ENCODE measurements around the gene MAPRE3.

MAPRE3 gene

DNA sequence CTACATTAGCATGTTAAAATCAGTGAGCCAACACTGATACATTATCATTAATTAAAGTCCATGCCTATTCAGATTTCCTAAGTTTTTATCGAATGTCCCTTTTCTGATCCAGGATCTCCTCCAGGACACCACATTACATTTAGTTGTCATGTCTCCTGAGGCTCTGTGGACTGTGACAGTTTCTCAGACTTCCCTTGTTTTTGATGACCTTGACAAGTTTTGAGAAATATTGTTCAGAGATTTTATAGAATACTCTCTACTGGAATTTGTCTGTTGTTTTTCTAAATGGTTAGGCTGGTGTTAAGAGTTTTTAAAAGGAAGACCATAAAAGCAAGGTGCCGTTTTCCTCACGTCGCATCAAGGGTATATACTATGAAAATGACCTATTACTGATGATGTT lies 16.3 kb upstream of the MAPRE3 start:
- TF ChIP-seq L3MBTL2 (conservative IDR thresholded peaks at IDR 0.05), result no peak
- TF ChIP-seq SP1 (IDR thresholded peaks at IDR 0.05), result no peak
- TF ChIP-seq FOXA1 (IDR thresholded peaks at IDR 0.05), result no peak
- no peak for TF ChIP-seq TARDBP (IDR thresholded peaks at IDR 0.05)
- TF ChIP-seq ZNF384 (IDR thresholded peaks at IDR 0.05), result no peak
- no peak for TF ChIP-seq ELF4 (IDR thresholded peaks at IDR 0.05)
- no peak for DNase-seq (ENCODE audit: extremely low spot score)
- POLR2A ChIA-PET, result no interaction called here
- CTCF ChIA-PET, result no interaction called here

DNA sequence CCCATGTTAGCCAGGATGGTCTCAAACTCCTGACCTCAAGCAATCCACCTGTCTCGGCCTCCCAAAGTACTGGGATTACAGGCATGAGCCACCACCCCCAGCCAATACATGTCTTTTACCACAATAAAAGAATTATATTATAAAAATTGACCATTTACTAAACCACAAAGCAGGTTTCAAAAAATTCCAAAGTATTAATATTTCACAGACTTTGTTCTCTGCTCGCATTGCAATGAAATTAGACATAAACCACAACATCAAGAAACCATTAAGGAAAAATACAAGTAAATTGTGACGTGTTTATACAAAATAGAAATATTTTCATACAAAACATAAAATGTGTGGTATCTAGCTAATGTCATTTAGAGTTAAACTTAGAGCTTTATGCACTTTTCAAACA lies 13.4 kb upstream of the MAPRE3 start:
- ChIA-PET POLR2A (no interaction called here), CTCF (interaction anchor here (1.6 kb wide), 1 partner anchor 60 kb away, joined by 12 read pairs; no protein-coding TSS in a partner anchor)

DNA sequence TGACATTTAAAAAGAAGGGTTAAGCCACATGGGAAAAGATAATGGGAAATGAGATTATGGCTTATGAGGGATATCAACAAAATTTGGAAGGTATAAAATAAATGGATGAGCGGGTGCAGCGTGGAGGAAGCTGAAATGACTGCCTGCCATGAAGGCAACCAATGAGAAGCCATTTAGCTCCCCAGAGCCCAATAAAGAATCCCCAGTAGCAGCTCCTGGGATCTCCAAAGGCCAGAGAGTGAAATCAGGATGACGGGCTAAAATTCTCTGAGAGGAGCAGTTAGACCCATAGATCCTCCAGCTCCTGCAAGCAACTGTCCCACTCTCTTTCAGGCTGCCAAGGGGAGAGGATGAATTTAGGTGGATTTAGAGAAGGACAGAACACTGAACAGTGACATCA lies 12.9 kb upstream of the MAPRE3 start:
- no peak for TF ChIP-seq SP1 (IDR thresholded peaks at IDR 0.05)
- TF ChIP-seq LEF1 (IDR thresholded peaks at IDR 0.05; ENCODE audit: borderline replicate concordance), result no peak
- TF ChIP-seq CTBP1 (IDR thresholded peaks at IDR 0.05; ENCODE audit: borderline replicate concordance), result no peak
- no peak for TF ChIP-seq ELF4 (IDR thresholded peaks at IDR 0.05)
- TF ChIP-seq FOXA1 (IDR thresholded peaks at IDR 0.05), result no peak
- TF ChIP-seq HDGF (IDR thresholded peaks at IDR 0.05; ENCODE audit: borderline replicate concordance), result no peak
- TF ChIP-seq, protein P1, sequence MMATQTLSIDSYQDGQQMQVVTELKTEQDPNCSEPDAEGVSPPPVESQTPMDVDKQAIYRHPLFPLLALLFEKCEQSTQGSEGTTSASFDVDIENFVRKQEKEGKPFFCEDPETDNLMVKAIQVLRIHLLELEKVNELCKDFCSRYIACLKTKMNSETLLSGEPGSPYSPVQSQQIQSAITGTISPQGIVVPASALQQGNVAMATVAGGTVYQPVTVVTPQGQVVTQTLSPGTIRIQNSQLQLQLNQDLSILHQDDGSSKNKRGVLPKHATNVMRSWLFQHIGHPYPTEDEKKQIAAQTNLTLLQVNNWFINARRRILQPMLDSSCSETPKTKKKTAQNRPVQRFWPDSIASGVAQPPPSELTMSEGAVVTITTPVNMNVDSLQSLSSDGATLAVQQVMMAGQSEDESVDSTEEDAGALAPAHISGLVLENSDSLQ (IDR thresholded peaks at IDR 0.05), result no peak
- TF ChIP-seq FOXK2 (IDR thresholded peaks at IDR 0.05), result no peak
- no peak for TF ChIP-seq FOXM1 (IDR thresholded peaks at IDR 0.05; ENCODE audit: borderline replicate concordance)
- no peak for TF ChIP-seq TARDBP (IDR thresholded peaks at IDR 0.05)
- TF ChIP-seq SUZ12 (IDR thresholded peaks at IDR 0.05), result no peak
- TF ChIP-seq NFRKB (IDR thresholded peaks at IDR 0.05), result no peak
- CTCF ChIA-PET, result interaction anchor here (1.0 to 1.6 kb wide), 3 partner anchors 35 to 129 kb away, joined by 3 to 12 read pairs (median 3); no protein-coding TSS in a partner anchor
- POLR2A ChIA-PET, result interaction anchor here (1.0 kb wide), 1 partner anchor 130 kb away, joined by 3 read pairs; no protein-coding TSS in a partner anchor
- no peak for DNase-seq (ENCODE audit: extremely low spot score)

More for the DNA sequence above, 13.4 kb upstream of the MAPRE3 start:
- DNase-seq (ENCODE audit: extremely low spot score), result no peak
- TF ChIP-seq FOXA1 (IDR thresholded peaks at IDR 0.05) (no peak), SP1 (IDR thresholded peaks at IDR 0.05) (no peak), TARDBP (IDR thresholded peaks at IDR 0.05) (no peak), HDGF (IDR thresholded peaks at IDR 0.05; ENCODE audit: borderline replicate concordance) (no peak), L3MBTL2 (conservative IDR thresholded peaks at IDR 0.05) (no peak), CTBP1 (IDR thresholded peaks at IDR 0.05; ENCODE audit: borderline replicate concordance) (no peak), LEF1 (IDR thresholded peaks at IDR 0.05; ENCODE audit: borderline replicate concordance) (no peak), ZNF384 (IDR thresholded peaks at IDR 0.05) (no peak), ARNT (IDR thresholded peaks at IDR 0.05) (no peak), BHLHE40 (IDR thresholded peaks at IDR 0.05; ENCODE audit: borderline replicate concordance) (no peak), FOXM1 (IDR thresholded peaks at IDR 0.05; ENCODE audit: borderline replicate concordance) (no peak), NFRKB (IDR thresholded peaks at IDR 0.05) (no peak), ELF4 (IDR thresholded peaks at IDR 0.05) (no peak), FOXK2 (IDR thresholded peaks at IDR 0.05) (no peak), SUZ12 (IDR thresholded peaks at IDR 0.05) (no peak)
- TF ChIP-seq, protein P1 (IDR thresholded peaks at IDR 0.05), result no peak

DNA sequence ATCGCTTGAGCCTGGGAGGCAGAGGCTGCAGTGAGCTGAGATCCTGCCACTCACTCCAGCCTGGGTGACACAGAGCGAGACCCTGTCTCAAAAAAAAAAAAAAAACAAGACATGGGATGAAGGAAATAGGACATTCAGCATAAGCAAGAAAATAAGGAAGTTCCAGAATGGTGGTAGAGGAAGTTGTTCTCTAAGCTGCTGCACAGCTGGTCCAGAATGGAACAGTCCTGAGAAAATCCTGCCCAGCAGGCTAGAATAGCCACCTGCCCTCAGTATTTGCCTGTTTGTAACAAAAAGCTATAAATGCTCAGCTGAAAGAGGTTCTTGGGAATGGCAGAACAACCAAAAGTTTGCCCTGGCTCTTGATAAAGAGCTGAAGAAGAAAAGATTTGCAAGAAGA lies 11.1 kb upstream of the MAPRE3 start:
- TF ChIP-seq BHLHE40 (IDR thresholded peaks at IDR 0.05; ENCODE audit: borderline replicate concordance) (no peak), ZNF384 (IDR thresholded peaks at IDR 0.05) (no peak), ELF4 (IDR thresholded peaks at IDR 0.05) (no peak), ARNT (IDR thresholded peaks at IDR 0.05) (no peak), FOXK2 (IDR thresholded peaks at IDR 0.05) (no peak), TARDBP (IDR thresholded peaks at IDR 0.05) (no peak), CTBP1 (IDR thresholded peaks at IDR 0.05; ENCODE audit: borderline replicate concordance) (no peak), FOXA1 (IDR thresholded peaks at IDR 0.05) (no peak), HDGF (IDR thresholded peaks at IDR 0.05; ENCODE audit: borderline replicate concordance) (no peak), NFRKB (IDR thresholded peaks at IDR 0.05) (no peak), FOXM1 (IDR thresholded peaks at IDR 0.05; ENCODE audit: borderline replicate concordance) (no peak), L3MBTL2 (conservative IDR thresholded peaks at IDR 0.05) (no peak), LEF1 (IDR thresholded peaks at IDR 0.05; ENCODE audit: borderline replicate concordance) (no peak)
- TF ChIP-seq, protein P1 (IDR thresholded peaks at IDR 0.05), result no peak
- CTCF ChIA-PET, result interaction anchor here (0.5 to 8.2 kb wide), 4 partner anchors 9 to 435 kb away, joined by 3 to 153 read pairs (median 5); no protein-coding TSS in a partner anchor
- DNase-seq (ENCODE audit: extremely low spot score), result no peak
- POLR2A ChIA-PET, result interaction anchor here (0.7 kb wide), 1 partner anchor 321 kb away, joined by 5 read pairs; no protein-coding TSS in a partner anchor

DNA sequence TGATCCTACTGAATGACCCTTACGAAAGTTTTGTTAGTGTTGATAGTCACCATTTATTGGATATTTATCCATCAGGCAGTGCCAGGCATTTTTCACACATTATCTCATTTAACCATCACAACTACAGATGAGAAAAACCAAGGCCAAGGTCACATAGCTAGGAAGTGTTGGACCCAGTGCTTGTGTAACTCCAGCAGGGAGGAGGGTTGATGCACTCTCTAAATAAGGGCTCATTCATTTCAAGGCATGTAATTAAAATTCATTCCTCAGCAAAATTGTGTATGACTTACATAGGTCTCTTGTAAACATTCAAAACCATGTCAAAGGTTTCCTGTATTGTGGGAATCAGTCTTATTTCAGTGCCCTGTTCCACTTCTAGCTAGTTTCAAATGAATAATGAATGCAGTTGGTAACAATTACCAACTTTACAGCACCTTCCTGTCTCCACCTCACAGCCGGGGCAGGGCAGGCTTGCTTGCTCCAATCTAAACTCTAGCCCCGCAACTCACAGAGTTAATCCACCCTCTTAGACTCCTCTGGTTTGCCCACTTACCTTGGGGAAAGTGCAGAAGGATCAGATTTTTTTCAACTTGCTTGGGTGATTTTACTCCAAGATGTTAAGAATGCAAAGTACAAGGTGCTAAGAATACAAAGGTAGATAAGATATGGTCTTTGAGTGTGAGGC lies 5.8 kb upstream of the MAPRE3 start:
- TF ChIP-seq SUZ12 (IDR thresholded peaks at IDR 0.05) (no peak), ARNT (IDR thresholded peaks at IDR 0.05) (no peak)
- DNase-seq (ENCODE audit: extremely low spot score), result no peak
- ChIA-PET POLR2A (no interaction called here), CTCF (interaction anchor here (8.2 kb wide), 1 partner anchor 53 kb away, joined by 153 read pairs; no protein-coding TSS in a partner anchor)

DNA sequence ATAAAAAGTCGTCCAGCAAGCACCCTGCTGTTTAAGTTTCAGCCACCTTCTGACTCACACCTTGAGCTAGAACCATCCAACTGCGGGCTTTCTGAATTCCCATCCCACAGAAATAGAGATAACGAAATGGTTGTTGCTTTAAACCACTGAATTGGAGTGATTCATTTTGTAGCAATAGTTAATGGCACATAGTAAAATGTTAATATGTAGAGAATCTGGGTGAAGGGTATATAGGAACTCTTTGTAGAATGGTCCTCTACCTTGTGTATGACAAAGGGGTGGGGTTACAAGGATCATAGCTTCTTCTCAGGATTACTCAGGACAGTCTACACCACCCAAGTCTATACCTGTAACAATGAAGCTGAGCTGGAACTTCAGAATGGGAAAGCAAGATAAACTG lies 2.4 kb upstream of the MAPRE3 start:
- DNase-seq (ENCODE audit: extremely low spot score), result no peak
- no peak for TF ChIP-seq ARNT (IDR thresholded peaks at IDR 0.05)
- no peak for TF ChIP-seq ELF4 (IDR thresholded peaks at IDR 0.05)
- no peak for TF ChIP-seq FOXK2 (IDR thresholded peaks at IDR 0.05)
- TF ChIP-seq CTBP1 (IDR thresholded peaks at IDR 0.05; ENCODE audit: borderline replicate concordance), result no peak
- TF ChIP-seq, protein P1 (IDR thresholded peaks at IDR 0.05), result no peak
- TF ChIP-seq BHLHE40 (IDR thresholded peaks at IDR 0.05; ENCODE audit: borderline replicate concordance), result no peak
- ChIA-PET POLR2A (interaction anchor here (0.5 to 1.0 kb wide), 2 partner anchors 27 to 52 kb away, joined by 3 to 4 read pairs; no protein-coding TSS in a partner anchor), CTCF (interaction anchor here (1.0 to 2.3 kb wide), 2 partner anchors 8 to 49 kb away, joined by 3 to 13 read pairs; no protein-coding TSS in a partner anchor)

Measured in HEK293T (cell line).